DMS 273 (cell line): ENCODE data around the gene CCDC184.
"Not testable (repeated sequence)": the region's sequence is repeated elsewhere in the genome, so short reads cannot be mapped to it uniquely, and the experiment has no call there.

Source experiments
- DNase-seq: peaks from one replicate; lab custom pipeline; 2025; ENCODE audit not compliant: unreplicated experiment; lab: John Stamatoyannopoulos, UW

Gene CCDC184

GRCh38 chr12:48201516-48201915, 18.1 kb downstream of the CCDC184 start:
- DNase-seq: no peak

DNA sequence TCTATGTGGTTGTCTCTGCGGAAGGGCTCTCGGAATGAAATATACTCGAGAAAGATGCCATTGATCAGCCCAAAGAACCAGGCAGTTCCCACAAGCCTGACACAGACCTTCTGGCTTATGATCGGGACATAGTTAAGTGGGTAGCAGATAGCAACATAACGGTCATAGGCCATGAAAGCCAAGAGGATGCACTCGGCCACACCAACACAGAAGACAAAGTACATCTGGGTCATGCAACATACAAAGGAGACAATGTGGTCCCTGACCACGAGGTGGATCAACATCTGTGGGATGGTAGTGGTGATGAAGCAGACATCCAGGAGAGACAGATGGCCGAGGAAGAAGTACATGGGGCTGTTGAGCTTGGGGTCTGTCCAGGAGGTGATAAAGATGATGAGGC, 19.3 kb downstream of the CCDC184 start:
- no peak for DNase-seq

DNA sequence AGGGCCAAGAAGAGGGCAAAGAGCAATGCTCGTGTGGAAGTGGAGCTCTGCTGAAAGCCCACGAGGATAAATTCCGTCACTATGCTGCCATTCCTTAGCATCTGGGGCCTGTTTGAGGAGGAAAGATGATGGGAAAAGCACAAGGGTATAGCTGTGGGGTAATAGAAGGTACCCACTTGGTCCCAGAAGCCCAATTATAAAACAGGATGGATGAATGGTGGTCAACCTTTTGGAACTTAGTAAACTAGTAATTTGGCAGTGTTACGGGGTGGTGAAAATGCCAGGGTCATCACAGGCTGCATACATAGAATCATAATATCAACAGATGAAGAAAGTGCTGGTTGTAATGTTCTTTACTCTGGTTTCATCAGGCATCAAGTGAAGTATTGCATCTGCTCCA, 19.7 kb downstream of the CCDC184 start, which contains the start of gene OR10AD1:
TSS of gene OR10AD1 (minus strand) at position 101 of the 400 bp plus-strand sequence. CDS start at position 101, 0 bp downstream.
- DNase-seq: no peak

DNA sequence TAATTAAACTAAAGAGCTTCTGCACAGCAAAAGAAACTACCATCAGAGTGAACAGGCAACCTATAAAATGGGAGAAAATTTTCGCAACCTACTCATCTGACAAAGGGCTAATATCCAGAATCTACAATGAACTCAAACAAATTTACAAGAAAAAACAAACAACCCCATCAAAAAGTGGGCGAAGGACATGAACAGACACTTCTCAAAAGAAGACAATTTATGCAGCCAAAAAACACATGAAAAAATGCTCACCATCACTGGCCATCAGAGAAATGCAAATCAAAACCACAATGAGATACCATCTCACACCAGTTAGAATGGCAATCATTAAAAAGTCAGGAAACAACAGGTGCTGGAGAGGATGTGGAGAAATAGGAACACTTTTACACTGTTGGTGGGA, 26.1 kb downstream of the CCDC184 start:
- not testable (repeated sequence) for DNase-seq

- no peak for DNase-seq
These were observed 33.3 kb downstream of the CCDC184 start for GRCh38 chr12:48216785-48217184.

GRCh38 chr12:48219631-48220030, 36.2 kb downstream of the CCDC184 start:
- no peak for DNase-seq

DNA sequence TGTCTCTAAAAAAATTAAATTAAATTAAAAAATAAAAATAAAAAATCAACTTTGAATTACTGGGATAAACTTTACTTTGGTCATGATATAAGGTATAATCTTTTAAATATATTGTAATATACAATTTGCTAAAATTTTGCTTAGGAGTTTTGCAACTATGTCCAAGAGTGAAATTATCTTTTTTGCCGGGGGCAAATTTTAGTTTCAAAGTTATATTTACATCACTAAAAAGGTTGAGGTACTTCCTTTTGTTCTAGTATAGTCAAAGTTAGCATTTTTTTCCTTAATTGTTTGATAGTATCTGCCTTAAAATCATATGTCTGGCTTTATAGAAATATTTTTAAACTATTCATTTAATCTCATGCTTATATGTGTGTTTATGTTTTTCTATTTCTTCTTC, 37.3 kb downstream of the CCDC184 start:
- DNase-seq: no peak

DNA sequence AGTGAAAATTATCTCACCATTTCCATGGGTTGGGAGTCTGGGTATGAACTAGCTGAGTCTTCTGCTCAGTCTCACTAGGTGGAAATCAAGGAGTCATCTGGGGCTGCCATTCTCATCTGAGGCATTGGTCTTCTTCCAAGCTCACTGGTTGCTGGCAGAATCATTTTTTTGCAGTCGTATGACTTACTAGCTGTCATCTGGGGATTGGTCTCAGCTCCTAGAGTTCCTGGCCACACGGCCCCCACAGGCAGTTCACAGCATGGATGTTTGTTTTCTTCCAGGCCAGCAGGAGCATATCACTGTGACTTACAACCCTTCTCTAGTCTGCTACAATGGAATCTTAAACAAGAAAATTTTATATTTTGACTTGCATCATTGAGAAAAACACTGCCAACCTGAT, 38.2 kb downstream of the CCDC184 start:
- DNase-seq: no peak

DNA sequence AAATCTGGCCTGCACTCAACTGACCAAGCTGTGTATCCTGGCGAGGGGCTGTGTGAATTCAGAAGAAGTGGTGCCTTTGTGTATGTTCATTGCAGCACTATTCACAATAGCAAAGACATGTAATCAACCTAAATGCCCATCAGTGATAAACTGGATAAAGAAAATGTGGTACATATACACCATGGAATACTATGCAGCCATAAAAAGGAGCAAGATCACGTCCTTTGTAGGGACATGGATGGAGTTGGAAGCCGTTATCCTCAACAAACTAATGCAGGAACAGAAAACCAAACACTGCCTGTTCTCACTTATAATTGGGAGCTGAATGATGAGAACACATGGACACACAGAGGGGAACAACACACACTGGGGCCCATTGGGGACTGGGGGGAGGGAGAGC, 41.1 kb downstream of the CCDC184 start:
- not testable (repeated sequence) for DNase-seq

- not testable (repeated sequence) for DNase-seq
These were observed 47.9 kb downstream of the CCDC184 start for GRCh38 chr12:48231169-48231958.
